ENCODE data around the gene MACROD1.

Gene MACROD1

GRCh38 chr11:64071849-64072248 lies 94.1 kb downstream of the MACROD1 start:
- DNase-seq, result no peak

GRCh38 chr11:64070314-64070681 lies 95.6 kb downstream of the MACROD1 start:
- DNase-seq, result no peak

DNA sequence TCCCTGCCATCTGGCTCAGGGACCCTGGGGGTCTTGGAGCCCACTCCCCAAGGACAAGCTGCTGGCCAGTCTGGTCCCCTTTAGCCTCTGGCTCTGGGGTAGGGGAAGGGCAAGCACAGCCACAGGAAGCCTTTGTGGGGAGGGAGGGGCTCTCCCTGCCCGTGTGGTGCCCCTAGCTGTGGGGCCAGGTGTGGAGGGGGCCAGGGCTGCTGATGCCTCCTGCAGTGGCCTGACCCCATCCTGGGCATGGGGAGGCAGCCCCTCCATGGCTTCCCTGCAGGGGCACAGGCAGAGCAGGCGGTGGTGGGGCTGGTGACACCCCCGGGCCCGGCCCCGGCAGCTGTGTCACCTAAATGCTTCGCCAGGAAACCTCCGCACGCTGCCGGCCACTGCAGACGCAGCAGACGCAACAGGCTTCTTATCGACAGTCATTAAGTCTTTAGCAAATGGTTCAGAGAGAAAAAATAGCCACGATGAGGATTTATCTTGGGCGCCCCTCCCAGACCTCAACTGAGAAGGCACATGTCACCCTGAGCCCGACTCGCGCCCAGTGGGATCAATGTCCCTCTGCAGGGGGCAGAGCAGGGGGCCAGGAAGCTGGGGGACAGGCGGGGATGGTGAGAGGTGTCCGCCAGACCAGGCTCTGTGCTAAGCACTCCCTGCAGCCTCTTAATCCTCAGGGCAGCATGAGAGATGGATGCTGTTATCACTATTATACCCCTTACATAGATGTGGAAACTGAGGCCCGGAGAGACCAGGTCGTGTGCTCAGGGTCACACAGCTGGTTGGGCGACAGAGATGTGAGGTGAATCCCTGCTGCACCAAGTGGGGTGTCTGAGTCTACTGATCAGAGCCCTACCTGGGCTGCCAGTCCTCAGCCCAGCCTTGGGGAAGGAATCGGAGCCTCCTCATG lies 96.3 kb downstream of the MACROD1 start:
- no peak for DNase-seq

- no peak for DNase-seq
Observed at GRCh38 chr11:64068705-64069400, 97.1 kb downstream of the MACROD1 start.

DNA sequence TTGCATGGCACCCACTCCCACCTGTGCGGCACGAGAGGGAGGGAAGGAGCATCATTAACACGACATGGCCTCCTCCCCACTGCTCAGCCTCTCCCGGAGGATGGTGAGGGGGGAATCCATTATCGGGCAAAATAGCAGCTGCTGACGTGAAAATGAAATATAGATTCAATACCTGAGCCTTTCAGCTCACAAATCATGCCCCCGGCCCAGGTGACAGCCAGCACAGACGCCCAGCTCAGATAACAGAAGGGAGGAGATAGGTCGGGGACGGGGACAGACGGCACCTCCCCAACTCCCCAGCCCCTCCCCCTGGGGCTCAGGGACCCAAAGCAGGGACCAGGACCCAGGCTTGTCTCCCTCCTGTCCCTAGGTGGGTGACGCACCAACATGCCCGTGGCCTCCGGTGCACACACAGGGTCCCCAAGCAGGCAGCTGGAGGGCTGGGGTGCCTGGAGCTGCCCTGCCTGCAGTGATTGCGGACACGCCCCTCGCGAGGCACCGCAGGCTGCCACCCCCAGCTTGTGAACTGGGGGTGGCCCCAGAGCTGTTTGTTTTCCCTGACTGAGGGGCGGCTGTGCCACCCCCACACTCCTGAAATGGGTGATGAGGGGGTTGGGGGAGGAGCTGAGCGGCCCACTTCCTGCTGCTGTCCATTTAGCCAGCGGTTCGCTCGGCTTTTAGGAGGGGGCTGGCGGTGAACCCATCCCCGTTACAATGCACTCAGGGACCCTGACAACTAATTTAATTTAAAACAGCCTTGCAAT lies 98.5 kb downstream of the MACROD1 start:
- no peak for DNase-seq

DNA sequence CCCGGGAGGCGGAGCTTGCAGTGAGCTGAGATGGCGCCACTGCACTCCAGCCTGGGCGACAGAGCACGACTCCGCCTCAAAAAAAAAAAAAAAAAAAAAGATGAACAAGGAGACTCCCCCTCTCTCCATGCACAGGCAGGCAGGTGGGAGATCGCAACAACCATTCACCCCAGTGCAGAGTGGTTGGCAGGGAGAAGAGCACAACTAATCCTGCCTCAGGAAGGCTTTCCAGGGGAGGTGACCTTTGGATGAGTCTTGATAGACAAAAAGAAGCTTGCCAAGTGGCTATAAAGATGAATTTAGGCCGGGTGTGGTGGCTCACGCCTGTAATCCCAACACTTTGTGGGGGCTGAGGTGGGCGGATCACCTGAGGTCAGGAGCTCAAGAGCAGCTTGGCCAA lies 100.2 kb downstream of the MACROD1 start:
- no peak for DNase-seq

GRCh38 chr11:64065141-64065465 lies 100.8 kb downstream of the MACROD1 start:
- no peak for DNase-seq

DNA sequence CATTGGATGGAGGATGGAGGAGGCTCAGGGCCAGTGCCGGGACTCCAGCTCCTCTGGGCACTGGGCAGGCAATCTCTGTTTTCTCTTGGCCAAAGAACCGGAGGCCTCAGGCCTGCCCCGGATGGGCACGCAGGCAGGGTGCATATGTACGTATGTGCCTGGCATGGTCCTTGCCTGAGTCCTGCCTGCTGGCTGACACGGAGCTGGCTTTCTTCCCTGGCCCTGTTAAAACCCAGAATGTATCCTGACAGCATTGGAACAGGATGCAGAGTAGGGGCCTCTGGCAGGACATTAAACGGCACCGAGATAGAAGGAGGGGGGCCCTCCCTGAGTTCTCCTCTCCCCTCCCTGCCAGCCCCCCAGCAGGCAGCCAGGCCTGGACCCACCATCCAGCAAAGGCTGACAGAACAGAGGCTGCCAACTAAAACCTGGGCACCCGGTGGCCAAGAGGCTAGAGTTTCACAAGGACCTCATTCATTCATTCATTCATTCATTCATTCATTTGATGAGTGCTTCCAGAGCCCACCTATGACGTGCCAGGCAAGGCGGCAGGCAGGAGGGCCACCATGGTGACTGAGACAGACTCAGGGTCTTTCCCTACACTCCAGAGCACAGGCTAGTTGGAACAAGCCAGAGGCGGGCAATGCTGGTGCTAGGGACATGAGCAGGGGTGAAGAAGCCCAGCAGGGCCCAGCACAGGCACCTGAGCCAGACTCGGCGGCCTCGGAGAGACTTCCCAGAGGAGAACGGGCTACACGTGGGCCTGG lies 101.4 kb downstream of the MACROD1 start:
- no peak for DNase-seq

DNA sequence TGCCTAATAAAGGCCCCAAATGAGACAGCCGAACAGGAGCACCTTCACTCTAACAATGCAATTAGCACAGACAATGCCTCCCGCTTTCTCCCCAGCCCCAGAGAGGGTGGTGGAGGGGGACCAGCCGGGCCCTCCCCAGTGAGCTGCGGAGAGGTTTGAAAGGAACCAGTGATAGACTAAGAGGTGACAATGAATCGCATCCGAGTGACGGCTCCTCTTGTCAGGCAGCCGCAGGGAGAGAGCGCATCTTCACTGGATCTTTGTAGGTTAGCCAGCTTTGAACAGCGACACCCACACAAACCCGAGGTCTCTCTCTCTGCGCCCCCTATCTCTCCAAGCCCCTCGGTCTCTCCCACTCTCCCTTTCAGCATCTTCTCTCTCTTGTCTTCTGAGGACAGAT lies 102.1 kb downstream of the MACROD1 start:
- DNase-seq, result no peak

- no peak for DNase-seq
Observed at GRCh38 chr11:64062185-64063039, 103.5 kb downstream of the MACROD1 start.

DNA sequence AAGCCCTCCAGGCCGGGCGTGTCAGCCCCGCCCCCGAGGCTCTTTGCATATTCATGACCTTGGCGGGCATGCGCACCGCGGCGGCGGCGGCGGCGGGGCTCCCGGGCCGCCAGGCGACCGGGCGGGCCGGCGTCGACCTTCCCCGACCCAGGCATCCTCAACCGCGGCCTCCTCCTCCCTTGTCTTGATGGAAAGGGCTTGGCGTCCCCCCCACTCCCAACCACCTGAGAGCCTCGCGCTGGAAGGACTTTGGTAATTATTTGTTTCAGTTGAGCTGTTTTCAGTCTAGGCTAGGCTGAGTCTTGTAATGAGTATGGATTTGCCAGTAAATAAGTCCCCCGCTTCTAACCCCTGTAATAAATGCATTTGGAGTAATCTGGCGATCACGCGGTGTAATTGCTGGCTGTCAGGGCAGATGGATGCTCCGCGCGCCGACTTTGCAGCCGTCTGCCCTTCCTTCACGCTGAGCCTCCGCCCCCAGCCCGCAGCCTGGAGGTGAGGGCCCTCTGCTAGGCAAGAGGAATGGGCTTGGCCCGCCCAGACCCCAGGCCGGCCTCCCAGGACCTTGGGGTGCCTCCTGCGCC lies 105.0 kb downstream of the MACROD1 start:
- peak; percentile 16 for DNase-seq

DNA sequence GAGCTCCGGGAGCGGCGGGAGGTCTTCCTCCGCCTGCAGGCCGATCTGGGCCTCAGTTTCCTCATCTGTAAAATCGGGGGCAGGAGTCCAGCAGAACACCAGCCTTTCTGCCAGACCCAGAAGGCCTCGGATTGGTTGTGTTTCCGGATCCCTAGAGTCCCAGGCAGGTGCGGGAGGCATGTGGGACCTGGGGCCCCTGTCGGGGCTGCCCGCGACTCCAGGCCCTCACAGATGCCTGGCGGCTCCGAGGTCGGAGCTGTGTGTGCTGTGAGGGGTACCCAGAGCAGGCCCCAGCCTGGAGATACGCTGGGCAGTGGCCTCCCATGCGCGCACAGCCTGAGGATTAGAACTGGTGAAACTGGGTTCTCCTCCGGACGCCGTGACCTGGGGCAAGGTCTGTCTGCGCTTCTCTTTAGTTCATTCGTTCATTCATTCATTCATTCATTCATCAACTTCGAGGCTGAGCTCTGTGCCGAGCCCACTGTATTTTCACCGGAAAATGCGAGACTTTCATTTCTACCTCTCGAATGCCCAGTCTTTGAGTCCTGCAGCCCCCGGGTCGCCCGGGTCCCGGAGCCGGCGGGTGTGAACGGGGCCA lies 105.6 kb downstream of the MACROD1 start:
- DNase-seq, result no peak

- no peak for DNase-seq
Observed at GRCh38 chr11:64059339-64060140, 106.4 kb downstream of the MACROD1 start.

DNA sequence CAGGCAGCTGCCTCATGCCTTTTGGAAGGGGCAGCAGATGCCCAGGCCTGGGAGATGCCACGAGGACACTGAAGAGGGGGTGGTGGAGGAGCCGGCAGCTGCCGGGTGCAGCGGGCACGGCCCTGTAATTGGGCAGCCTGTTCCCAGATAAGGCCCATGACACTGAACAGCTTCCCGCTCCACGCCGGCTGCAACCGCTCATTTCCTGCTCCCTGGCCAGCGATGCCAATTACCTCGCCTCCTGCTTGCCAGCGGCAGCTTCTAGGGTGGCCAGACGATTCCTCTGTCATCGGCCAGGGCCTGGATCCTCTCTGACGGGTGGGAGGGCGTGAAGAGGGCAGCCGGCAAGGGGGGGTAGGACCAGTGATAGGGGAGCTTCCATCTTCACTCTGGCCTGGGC lies 107.4 kb downstream of the MACROD1 start:
- peak; percentile 62 for DNase-seq

DNA sequence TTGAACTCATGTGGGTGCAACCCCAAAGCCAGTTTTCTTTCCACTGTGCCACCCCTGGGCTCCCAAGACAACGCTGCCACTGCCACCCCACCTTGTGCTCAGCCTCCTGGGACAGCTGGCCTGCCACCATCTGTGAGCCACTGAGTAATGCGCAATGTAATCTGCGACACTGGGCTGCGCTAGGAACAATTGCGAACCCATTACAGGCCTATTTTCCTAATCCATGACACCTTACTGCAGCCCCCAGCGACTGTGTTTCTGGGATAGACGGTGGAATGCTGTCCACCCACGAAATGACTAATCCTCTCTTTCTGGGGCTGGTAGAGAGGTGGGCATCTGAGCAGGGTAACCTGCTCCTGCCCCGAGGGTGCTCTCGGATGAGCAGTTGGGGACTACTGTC lies 108.0 kb downstream of the MACROD1 start:
- DNase-seq, result no peak

DNA sequence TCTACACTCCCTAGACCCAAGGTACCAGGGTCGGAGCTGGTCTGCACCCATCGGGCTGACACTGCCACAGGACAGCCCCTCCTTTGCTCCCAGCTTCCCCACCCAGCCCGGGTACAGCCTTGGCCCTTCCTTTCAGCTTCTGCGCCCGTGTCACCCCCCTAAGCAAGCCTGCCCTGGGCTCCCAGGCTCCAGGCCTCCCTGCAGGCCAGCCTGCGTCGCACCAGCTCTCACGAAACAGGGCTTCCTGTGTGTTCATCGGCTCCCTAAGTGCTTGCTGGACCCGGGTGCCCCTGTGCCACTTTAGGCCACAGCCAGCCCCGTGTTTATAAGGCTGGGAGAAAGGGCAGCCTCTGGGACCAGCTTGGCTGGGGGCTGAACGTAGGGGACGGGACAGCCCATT lies 109.1 kb downstream of the MACROD1 start:
- DNase-seq, result no peak

DNA sequence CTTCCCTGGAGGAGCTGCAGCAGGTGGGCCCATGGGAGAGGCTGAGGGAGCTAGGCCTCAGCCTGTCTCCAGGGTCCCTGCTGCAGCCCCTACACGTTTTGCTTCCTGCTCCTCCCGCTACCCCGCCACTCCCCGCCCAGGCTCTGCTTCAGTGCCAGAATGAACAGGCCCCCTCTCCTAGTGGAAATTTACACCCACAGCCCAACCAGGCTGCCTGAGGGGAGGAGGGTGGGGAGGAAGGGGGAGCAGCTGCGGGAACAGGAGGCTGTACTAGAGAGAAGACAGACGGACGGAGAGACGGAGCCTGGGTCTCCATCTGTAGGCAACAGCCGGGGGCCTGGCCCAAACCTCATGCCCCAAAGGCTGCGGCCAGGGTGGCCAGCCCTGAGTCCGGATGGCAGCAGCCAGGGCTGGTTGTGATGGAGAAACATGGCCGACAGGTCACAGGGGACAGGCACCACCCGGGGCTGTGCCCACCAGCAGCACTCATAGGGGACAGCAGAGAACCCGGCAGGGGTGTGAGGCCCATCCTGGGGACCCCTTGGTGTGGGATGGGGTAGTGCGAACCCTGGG lies 109.6 kb downstream of the MACROD1 start:
- DNase-seq, result no peak

DNA sequence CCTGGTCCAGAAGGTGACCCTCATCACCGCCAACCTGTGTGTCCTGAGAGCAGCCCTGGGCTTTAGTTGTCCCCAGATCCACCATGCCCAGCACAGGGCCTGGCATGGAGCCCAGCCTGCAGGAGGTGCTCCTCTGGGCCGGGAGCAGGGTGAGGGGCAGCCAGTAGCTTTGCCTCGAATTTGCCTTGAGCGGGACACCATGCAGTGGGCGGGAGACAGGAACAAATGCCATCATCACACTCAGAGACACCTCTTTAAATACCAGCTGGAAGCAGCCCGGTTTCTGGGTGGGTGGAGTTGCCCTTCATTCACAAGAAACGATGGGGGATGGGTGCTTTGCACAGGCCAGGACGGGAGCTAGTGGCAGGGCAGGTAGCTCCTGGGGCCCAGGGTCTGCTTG lies 110.8 kb downstream of the MACROD1 start:
- DNase-seq, result no peak

DNA sequence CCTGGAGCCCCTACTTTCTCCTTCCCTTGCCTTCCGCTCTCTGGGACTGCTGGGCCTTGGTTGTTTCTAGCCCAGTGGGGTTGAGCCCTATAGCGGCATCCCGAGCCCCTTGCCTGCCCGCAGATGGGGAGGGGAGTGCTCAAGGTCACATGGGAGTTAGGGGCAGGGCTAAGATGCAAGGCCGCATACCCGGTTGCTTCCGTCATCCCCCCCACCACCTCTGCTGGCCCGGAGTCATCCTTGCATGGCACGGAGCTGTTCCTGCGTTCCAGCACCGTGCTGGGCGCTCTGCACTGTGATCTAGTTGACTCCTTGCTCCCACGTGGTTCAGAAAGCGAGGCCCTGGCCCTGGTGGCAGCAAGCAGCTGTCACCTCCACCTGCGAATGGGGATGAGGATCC lies 112.2 kb downstream of the MACROD1 start:
- DNase-seq, result no peak
